Measurements from ENCODE around the gene AUNIP. TPM values are rescaled to one million over a fixed set of nuclear protein-coding genes. Genes with fewer than 3 reads are reported as not detected.

The AUNIP gene
- polyA plus RNA-seq, 1 of the 3 experiments (the other 2 are of a cell fraction) = 1.9 TPM

- 93% methylated on average over 1 of the region's 1 CpG for WGBS (ENCODE audit: low lambda C conversion rate)
- Histone ChIP-seq H3K4me2 (0 out of 2 replicates have a peak overlapping the region, but pooled peaks have one; percentile 2), H4K20me1 (ENCODE audit: insufficient read depth) (no peaks in the 10 kb centered on the region), H3K79me2 (ENCODE audit: insufficient read depth) (peaks cover 24% of the 10 kb centered on the region; the same call in 1 of the 2 replicates), H3K9me3 (no peaks in the 10 kb centered on the region), H3F3A (replicated peaks; ENCODE audit: insufficient read depth) (peaks cover 13% of the 10 kb centered on the region), H2AFZ (ENCODE audit: low read depth) (no peak overlapping the region), H3K36me3 (replicated peaks in 1 of 2; ENCODE audit: control insufficient read depth in 1 of 2, insufficient read depth in 2 of 2, low read length in 1 of 2) (peaks cover 3 to 21% of the 10 kb centered on the region in 2 experiments), H3K4me3 (ENCODE audit: low read depth in 2 of 2, low read length in 1 of 2) (no peak overlapping the region), H3K9me2 (no peaks in the 10 kb centered on the region), H3K4me1 (ENCODE audit: control insufficient read depth in 1 of 2, insufficient read depth in 2 of 2, low read depth in 1 of 2, low read length in 1 of 2) (peaks cover 0 to 40% of the 10 kb centered on the region in 2 experiments; a peak in 3 of 4 replicates), H3K9ac (no peak overlapping the region), H3K27me3 (ENCODE audit: insufficient read depth) (no peaks in the 10 kb centered on the region), H3K27ac (ENCODE audit: low read depth in 2 of 2, low read length in 1 of 2) (no peak overlapping the region)
- ChIA-PET CTCF (interaction anchor here (0.7 to 2.2 kb wide), 5 partner anchors 29 to 231 kb away, joined by 3 to 14 read pairs (median 4); no protein-coding TSS in a partner anchor), POLR2A (no interaction called here)
- TF ChIP-seq JUND (IDR thresholded peaks at IDR 0.05) = no peak
- no peak for DNase-seq
Observed at GRCh38 chr1:25803368-25803767, 55.9 kb downstream of the AUNIP start.

GRCh38 chr1:25802915-25803314 is 56.3 kb downstream of the AUNIP start:
- POLR2A ChIA-PET = no interaction called here
- CTCF ChIA-PET = interaction anchor here (0.6 to 2.2 kb wide), 6 partner anchors 29 to 194 kb away, joined by 3 to 14 read pairs (median 4); no protein-coding TSS in a partner anchor
- Histone ChIP-seq H3K4me3 (ENCODE audit: low read depth in 2 of 2, low read length in 1 of 2) (no peak overlapping the region), H3K79me2 (ENCODE audit: insufficient read depth) (peaks cover 24% of the 10 kb centered on the region; the same call in 1 of the 2 replicates), H3K9ac (no peak overlapping the region), H3K9me3 (no peaks in the 10 kb centered on the region), H2AFZ (ENCODE audit: low read depth) (no peak overlapping the region), H3K9me2 (no peaks in the 10 kb centered on the region), H3K27me3 (ENCODE audit: insufficient read depth) (no peaks in the 10 kb centered on the region), H4K20me1 (ENCODE audit: insufficient read depth) (no peaks in the 10 kb centered on the region), H3K4me1 (ENCODE audit: control insufficient read depth in 1 of 2, insufficient read depth in 2 of 2, low read depth in 1 of 2, low read length in 1 of 2) (peaks cover 0 to 40% of the 10 kb centered on the region in 2 experiments; a peak in 3 of 4 replicates), H3K4me2 (0 out of 2 replicates have a peak overlapping the region, but pooled peaks have one; percentile 2), H3F3A (replicated peaks; ENCODE audit: insufficient read depth) (peaks cover 13% of the 10 kb centered on the region), H3K27ac (ENCODE audit: low read depth in 2 of 2, low read length in 1 of 2) (no peak overlapping the region), H3K36me3 (replicated peaks in 1 of 2; ENCODE audit: control insufficient read depth in 1 of 2, insufficient read depth in 2 of 2, low read length in 1 of 2) (peaks cover 3 to 19% of the 10 kb centered on the region in 2 experiments)
- WGBS (ENCODE audit: low lambda C conversion rate) = 71% methylated on average over 6 of the region's 6 CpGs
- peak; percentile 53 for DNase-seq
- TF ChIP-seq FOXM1 (IDR thresholded peaks at IDR 0.05; ENCODE audit: low read depth) (no peak), TCF12 (IDR thresholded peaks at IDR 0.05) (no peak), RAD21 (IDR thresholded peaks at IDR 0.05; ENCODE audit: low read length) (peak; percentile 36; the same call in 1 of the 2 replicates), POLR2AphosphoS5 (IDR thresholded peaks at IDR 0.05; ENCODE audit: low read depth, low read length) (no peak), GATA2 (CRISPR knock-in tag; IDR thresholded peaks at IDR 0.05) (peak; percentile 58)

DNA sequence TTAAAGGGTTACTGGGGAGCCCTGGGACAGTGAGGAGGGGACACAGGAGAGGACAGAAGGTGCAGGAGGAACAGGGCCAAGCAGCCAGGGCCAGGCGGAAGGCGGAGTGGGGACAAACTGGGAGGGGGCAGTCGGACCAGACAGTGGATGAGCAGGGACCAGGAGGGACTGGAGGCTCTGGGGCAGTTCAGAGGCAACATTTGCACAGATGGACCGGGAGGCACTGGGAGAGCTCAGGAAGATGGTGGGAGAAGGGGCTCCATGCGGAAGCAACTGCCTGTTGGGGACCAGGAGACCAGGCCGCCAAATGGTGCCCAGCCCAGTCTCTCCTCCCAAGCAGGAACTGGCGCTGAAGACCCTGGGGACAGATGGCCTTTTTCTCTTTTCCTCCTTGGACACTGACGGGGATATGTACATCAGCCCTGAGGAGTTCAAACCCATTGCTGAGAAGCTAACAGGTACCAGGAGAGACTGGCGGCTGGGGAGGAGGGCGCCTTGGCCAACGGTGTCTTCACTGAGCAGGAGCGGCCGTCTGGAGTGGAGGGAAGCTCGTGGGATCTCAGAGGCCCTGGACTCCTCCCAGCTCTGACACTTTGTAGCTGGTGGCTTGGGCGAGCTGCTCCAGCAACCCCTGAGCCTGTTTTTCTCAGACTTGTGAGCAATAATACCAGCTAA is 58.4 kb downstream of the AUNIP start:
- Histone ChIP-seq H3K9ac (peak overlapping the region; percentile 83), H4K20me1 (ENCODE audit: insufficient read depth) (no peaks in the 10 kb centered on the region), H3K79me2 (ENCODE audit: insufficient read depth) (peaks cover 24% of the 10 kb centered on the region; the same call in 1 of the 2 replicates), H3K36me3 (replicated peaks in 1 of 2; ENCODE audit: control insufficient read depth in 1 of 2, insufficient read depth in 2 of 2, low read length in 1 of 2) (peaks cover 0 to 10% of the 10 kb centered on the region in 2 experiments), H3K4me1 (ENCODE audit: control insufficient read depth in 1 of 2, insufficient read depth in 2 of 2, low read depth in 1 of 2, low read length in 1 of 2) (peaks cover 0 to 41% of the 10 kb centered on the region in 2 experiments; a peak in 3 of 4 replicates), H2AFZ (ENCODE audit: low read depth) (no peak overlapping the region), H3F3A (replicated peaks; ENCODE audit: insufficient read depth) (peaks cover 13% of the 10 kb centered on the region), H3K9me2 (no peaks in the 10 kb centered on the region), H3K9me3 (no peaks in the 10 kb centered on the region), H3K4me3 (ENCODE audit: low read depth in 2 of 2, low read length in 1 of 2) (peak overlapping the region; percentile 53 to 67), H3K27ac (ENCODE audit: low read depth in 2 of 2, low read length in 1 of 2) (peak overlapping the region in 1 of 2 experiments; percentile 20; a peak in 1 of 4 replicates), H3K4me2 (peak overlapping the region; percentile 88), H3K27me3 (ENCODE audit: insufficient read depth) (no peaks in the 10 kb centered on the region)
- whole genome bisulfite sequencing (ENCODE audit: low lambda C conversion rate) = 87% methylated on average over 14 of the region's 15 CpGs
- POLR2A ChIA-PET = interaction anchor here (1.3 kb wide), 1 partner anchor 73 kb away, joined by 3 read pairs; no protein-coding TSS in a partner anchor
- DNase-seq = no peak
- no peak for TF ChIP-seq MXI1 (IDR thresholded peaks at IDR 0.05; ENCODE audit: low read depth, low read length)
- TF ChIP-seq GABPA (IDR thresholded peaks at IDR 0.05; ENCODE audit: low read depth) = no peak
- no peak for TF ChIP-seq JUND (IDR thresholded peaks at IDR 0.05)
- TF ChIP-seq, protein P1, sequence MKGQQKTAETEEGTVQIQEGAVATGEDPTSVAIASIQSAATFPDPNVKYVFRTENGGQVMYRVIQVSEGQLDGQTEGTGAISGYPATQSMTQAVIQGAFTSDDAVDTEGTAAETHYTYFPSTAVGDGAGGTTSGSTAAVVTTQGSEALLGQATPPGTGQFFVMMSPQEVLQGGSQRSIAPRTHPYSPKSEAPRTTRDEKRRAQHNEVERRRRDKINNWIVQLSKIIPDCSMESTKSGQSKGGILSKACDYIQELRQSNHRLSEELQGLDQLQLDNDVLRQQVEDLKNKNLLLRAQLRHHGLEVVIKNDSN (IDR thresholded peaks at IDR 0.05; ENCODE audit: borderline replicate concordance, low read depth) = no peak
- CTCF ChIA-PET = interaction anchor here (0.6 to 2.7 kb wide), 12 partner anchors 9 to 280 kb away, joined by 3 to 19 read pairs (median 4); no protein-coding TSS in a partner anchor
